Karpas-422 (cell line): Measurements from ENCODE around the gene SPTBN5. TPM values are rescaled to one million over a fixed set of nuclear protein-coding genes. Genes with fewer than 3 reads are reported as not detected.

Experiments
- DNase-seq: peaks from one replicate; pipeline ENCODE4 v3.0.0-alpha.2; 2015
- H2AFZ ChIP-seq: fragments of 200-600 bp; sonication (generic); 2 replicates; pipeline ENCODE4 v1.6.1; 2014; ENCODE audit warnings: antibody characterized with exemption, low read length, mixed read lengths
- H3K27ac ChIP-seq: fragments of 200-600 bp; sonication (generic); 2 replicates; pipeline ENCODE4 v1.5.1; 2014; ENCODE audit warnings: mild to moderate bottlenecking, low read length, moderate library complexity
- H3K27me3 ChIP-seq: fragments of 200-600 bp; sonication (generic); 2 replicates; pipeline ENCODE4 v1.6.1; 2014; ENCODE audit warnings: low read length, mixed read lengths
- H3K36me3 ChIP-seq: fragments of 200-600 bp; sonication (generic); 2 replicates; pipeline ENCODE4 v1.6.1; 2014; ENCODE audit warnings: low read length, mixed read lengths; ENCODE audit not compliant: insufficient read depth
- H3K4me1 ChIP-seq: fragments of 200-600 bp; sonication (generic); 2 replicates; pipeline ENCODE4 v1.6.1; 2014; ENCODE audit warnings: mild to moderate bottlenecking, low read length, mixed read lengths
- H3K4me2 ChIP-seq: fragments of 200-600 bp; sonication (generic); 2 replicates; pipeline ENCODE4 v1.6.1; 2014; ENCODE audit warnings: low read length, low read depth, mild to moderate bottlenecking; ENCODE audit not compliant: poor library complexity, severe bottlenecking
- H3K4me3 ChIP-seq: fragments of 200-600 bp; sonication (generic); 2 replicates; pipeline ENCODE4 v1.5.1; 2014; ENCODE audit warnings: mild to moderate bottlenecking, antibody characterized with exemption, low read length, mixed read lengths
- H3K79me2 ChIP-seq: fragments of 200-600 bp; sonication (generic); 2 replicates; pipeline ENCODE4 v1.6.1; 2014; ENCODE audit warnings: mild to moderate bottlenecking, low read length, mixed read lengths
- H3K9ac ChIP-seq: fragments of 200-600 bp; sonication (generic); 2 replicates; pipeline ENCODE4 v1.6.0; 2014; ENCODE audit warnings: low read length
- H3K9me2 ChIP-seq: fragments of 200-600 bp; sonication (generic), shearing (Covaris generic); replicated peaks from 2 replicates; pipeline ENCODE4 v1.6.0; 2014; ENCODE audit warnings: mild to moderate bottlenecking, low read length, moderate library complexity; ENCODE audit not compliant: insufficient read depth
- H3K9me3 ChIP-seq: fragments of 300-700, 200-600 bp; sonication (generic); 2 replicates; pipeline ENCODE4 v1.6.1; 2014; ENCODE audit warnings: low read length, mixed read lengths
- H4K20me1 ChIP-seq: fragments of 200-600 bp; sonication (generic); 2 replicates; pipeline ENCODE4 v1.6.1; 2014; ENCODE audit warnings: mild to moderate bottlenecking, antibody characterized with exemption, low read length, low read depth; ENCODE audit not compliant: insufficient read depth
- total RNA-seq: library from RNA; depleted of rRNA; stranded (reverse); fragments of >200 nt; shearing (Covaris generic); gene quantifications from 2 replicates; pipeline ENCODE4 v1.2.3, GENCODE V29; 2014; ENCODE audit warnings: low replicate concordance; rRNA removed

Gene SPTBN5
- 0.11 and 0.22 TPM in 2 replicates for total RNA-seq

GRCh38 chr15:41893422-41894250, at the start of gene SPTBN5:
TSS of gene SPTBN5 (minus strand) at chr15:41894053. CDS start at chr15:41893497, 556 bp downstream.
- no peak for DNase-seq
- H3K27me3 ChIP-seq = no peaks in the 10 kb centered on the region
- H3K4me1 ChIP-seq = peaks cover 4% of the 10 kb centered on the region; the same call in 1 of the 2 replicates
- H4K20me1 ChIP-seq = no peaks in the 10 kb centered on the region
- H3K79me2 ChIP-seq = no peaks in the 10 kb centered on the region
- H3K4me3 ChIP-seq = no peak within 1 kb of the TSS
- H3K27ac ChIP-seq = no peak within 1 kb of the TSS
- H3K36me3 ChIP-seq = no peaks in the 10 kb centered on the region
- H2AFZ ChIP-seq = no peak within 1 kb of the TSS
- no peak within 1 kb of the TSS for H3K9ac ChIP-seq
- H3K9me2 ChIP-seq = no peaks in the 10 kb centered on the region
- no peaks in the 10 kb centered on the region for H3K9me3 ChIP-seq
- no peak within 1 kb of the TSS for H3K4me2 ChIP-seq

DNA sequence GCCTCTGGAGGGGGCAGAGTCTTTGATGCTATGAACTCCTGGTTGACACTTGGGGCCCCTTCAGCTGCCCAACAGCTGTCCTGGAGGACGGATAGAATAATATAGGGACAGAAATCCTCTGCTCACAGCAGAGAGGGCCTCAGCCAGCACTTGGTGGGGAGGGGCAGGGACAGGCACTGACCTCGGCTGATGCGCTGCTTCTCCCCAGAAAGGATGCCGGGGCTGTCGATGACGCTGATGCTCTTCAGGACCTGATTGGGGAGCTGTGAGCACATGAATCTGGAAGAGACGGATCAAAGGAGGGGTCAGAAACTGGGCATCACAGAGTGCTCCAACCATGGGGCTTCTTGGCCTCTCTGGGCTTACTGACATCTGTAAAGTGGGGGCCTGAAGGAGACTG, 49.0 kb upstream of the SPTBN5 start:
- H3K79me2 ChIP-seq = peaks cover 22% of the 10 kb centered on the region; the same call in 1 of the 2 replicates
- H3K27me3 ChIP-seq = no peaks in the 10 kb centered on the region
- no peak overlapping the region for H3K4me2 ChIP-seq
- H3K36me3 ChIP-seq = peaks cover 3% of the 10 kb centered on the region; the same call in 1 of the 2 replicates
- no peak overlapping the region for H3K27ac ChIP-seq
- no peaks in the 10 kb centered on the region for H3K9me2 ChIP-seq
- no peak overlapping the region for H3K9ac ChIP-seq
- no peak for DNase-seq
- no peaks in the 10 kb centered on the region for H3K4me1 ChIP-seq
- H4K20me1 ChIP-seq = no peaks in the 10 kb centered on the region
- no peak overlapping the region for H2AFZ ChIP-seq
- H3K9me3 ChIP-seq = no peaks in the 10 kb centered on the region
- H3K4me3 ChIP-seq = no peak overlapping the region

DNA sequence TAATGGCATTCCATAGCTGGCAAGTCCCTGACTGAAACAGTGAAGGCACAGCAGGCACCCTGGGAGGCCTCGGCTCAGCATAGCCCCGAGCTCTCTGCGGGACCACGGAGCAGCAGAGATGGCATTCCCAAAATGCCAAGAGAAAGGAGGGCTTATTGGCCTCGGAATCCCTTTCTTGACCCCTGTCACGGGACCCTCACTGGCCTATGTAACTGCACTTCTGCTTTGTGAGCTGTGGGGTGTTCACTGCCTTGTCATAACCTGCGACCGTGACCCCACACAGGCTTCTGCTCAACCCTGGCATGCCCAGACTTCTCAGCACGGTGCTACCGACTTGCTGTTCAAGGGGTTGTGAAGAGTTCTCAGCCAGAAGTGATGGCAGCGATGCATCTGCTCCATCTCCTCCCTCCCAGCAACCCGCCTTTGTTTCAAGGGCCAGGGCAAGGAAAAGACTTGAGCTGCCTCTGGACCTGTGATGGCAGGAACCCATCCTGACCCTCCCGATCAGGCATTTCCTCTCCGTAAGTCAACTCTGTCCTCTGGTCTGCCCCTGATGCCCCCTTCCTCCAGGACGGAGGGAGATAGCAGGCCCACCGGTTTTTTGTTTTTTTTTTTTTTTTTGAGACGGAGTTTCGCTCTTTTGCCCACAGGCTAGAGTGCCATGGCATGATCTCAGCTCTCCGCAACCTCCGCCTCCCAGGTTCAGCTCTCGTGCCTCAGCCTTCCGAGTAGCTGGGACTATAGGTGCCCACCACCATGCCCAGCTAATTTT, 48.0 kb upstream of the SPTBN5 start:
- Histone ChIP-seq H3K36me3 (peaks cover 3% of the 10 kb centered on the region; the same call in 1 of the 2 replicates), H3K9me3 (no peaks in the 10 kb centered on the region), H3K27ac (no peak overlapping the region), H3K4me3 (no peak overlapping the region), H3K27me3 (no peaks in the 10 kb centered on the region), H3K79me2 (peaks cover 24% of the 10 kb centered on the region; the same call in 1 of the 2 replicates), H3K9me2 (no peaks in the 10 kb centered on the region), H2AFZ (no peak overlapping the region), H4K20me1 (no peaks in the 10 kb centered on the region), H3K4me2 (no peak overlapping the region), H3K4me1 (no peaks in the 10 kb centered on the region; the same call in 1 of the 2 replicates), H3K9ac (no peak overlapping the region)
- no peak for DNase-seq

- no peak overlapping the region for H3K4me3 ChIP-seq
- H3K9ac ChIP-seq = no peak overlapping the region
- no peak overlapping the region for H3K4me2 ChIP-seq
- H4K20me1 ChIP-seq = no peaks in the 10 kb centered on the region
- DNase-seq = no peak
- H3K27me3 ChIP-seq = no peaks in the 10 kb centered on the region
- no peak overlapping the region for H2AFZ ChIP-seq
- no peaks in the 10 kb centered on the region for H3K9me3 ChIP-seq
- no peak overlapping the region for H3K27ac ChIP-seq
- H3K9me2 ChIP-seq = no peaks in the 10 kb centered on the region
- H3K4me1 ChIP-seq = peaks cover 9% of the 10 kb centered on the region
- H3K79me2 ChIP-seq = peaks cover 24% of the 10 kb centered on the region; the same call in 1 of the 2 replicates
- peaks cover 3% of the 10 kb centered on the region; the same call in 1 of the 2 replicates for H3K36me3 ChIP-seq
Observed at GRCh38 chr15:41940441-41940857, 46.6 kb upstream of the SPTBN5 start.

- no peak overlapping the region for H3K4me3 ChIP-seq
- no peak overlapping the region for H3K9ac ChIP-seq
- H2AFZ ChIP-seq = no peak overlapping the region
- H3K4me1 ChIP-seq = peaks cover 13% of the 10 kb centered on the region
- H3K27me3 ChIP-seq = no peaks in the 10 kb centered on the region
- H3K9me2 ChIP-seq = no peaks in the 10 kb centered on the region
- H3K9me3 ChIP-seq = no peaks in the 10 kb centered on the region
- no peak for DNase-seq
- H3K36me3 ChIP-seq = peaks cover 3% of the 10 kb centered on the region; the same call in 1 of the 2 replicates
- H3K27ac ChIP-seq = no peak overlapping the region
- H3K4me2 ChIP-seq = no peak overlapping the region
- no peaks in the 10 kb centered on the region for H4K20me1 ChIP-seq
- peaks cover 27% of the 10 kb centered on the region; the same call in 1 of the 2 replicates for H3K79me2 ChIP-seq
Observed at GRCh38 chr15:41939986-41940385, 46.1 kb upstream of the SPTBN5 start.

- Histone ChIP-seq H3K27ac (peak overlapping the region; percentile 17; the same call in 1 of the 2 replicates), H3K27me3 (no peaks in the 10 kb centered on the region), H3K4me1 (peaks cover 21% of the 10 kb centered on the region), H2AFZ (no peak overlapping the region), H3K9ac (no peak overlapping the region; the same call in 1 of the 2 replicates), H3K79me2 (peaks cover 37% of the 10 kb centered on the region), H4K20me1 (no peaks in the 10 kb centered on the region), H3K9me3 (no peaks in the 10 kb centered on the region), H3K4me2 (no peak overlapping the region), H3K4me3 (no peak overlapping the region), H3K9me2 (no peaks in the 10 kb centered on the region), H3K36me3 (peaks cover 3% of the 10 kb centered on the region; the same call in 1 of the 2 replicates)
- no peak for DNase-seq
Observed at GRCh38 chr15:41937568-41937923, 43.7 kb upstream of the SPTBN5 start.

DNA sequence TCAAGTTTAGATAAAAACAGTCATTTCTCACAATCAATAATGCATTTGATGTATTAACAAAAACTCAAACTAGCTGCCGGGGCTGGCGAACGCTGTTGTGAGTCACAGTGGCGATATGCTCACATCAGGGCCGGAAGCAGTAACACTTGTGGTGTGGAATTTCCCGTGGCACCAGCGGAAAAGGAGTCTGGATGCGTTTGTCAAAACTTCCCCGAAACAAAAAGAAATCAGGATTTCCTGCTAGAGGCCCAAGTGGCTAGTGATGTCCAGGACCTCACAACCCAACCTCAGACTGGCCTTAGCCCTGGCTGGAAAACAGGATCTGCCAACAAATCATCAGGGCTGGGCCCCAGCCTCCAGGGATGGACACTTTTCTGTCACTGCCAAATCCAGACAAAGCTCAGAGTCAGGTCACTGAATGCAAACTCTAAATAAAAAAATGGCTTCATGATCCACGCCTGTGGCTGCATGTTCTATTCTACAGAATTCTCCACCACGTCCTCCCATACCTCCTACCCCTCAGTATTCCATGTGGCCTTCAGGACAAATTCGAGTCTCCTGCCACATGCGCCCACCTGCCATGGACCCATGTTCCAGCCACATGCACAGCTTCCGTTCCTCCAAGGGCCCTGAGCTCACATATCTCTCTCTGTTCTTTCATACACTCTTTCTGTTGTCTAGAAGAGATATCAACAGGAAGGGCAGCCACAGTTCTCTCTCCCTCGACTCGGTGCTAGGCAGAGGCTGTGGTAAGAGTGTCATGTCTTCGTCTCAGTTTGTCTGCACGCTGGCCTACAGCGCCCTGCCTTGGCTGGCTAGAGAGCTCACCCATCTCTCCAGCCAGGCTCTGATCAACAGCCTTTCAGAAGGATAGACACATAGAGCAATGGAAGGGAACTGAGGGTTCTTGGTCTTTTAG, 43.1 kb upstream of the SPTBN5 start:
- Histone ChIP-seq H3K4me1 (peaks cover 21% of the 10 kb centered on the region), H4K20me1 (no peaks in the 10 kb centered on the region), H3K36me3 (peaks cover 3% of the 10 kb centered on the region; the same call in 1 of the 2 replicates), H3K4me2 (no peak overlapping the region), H3K4me3 (no peak overlapping the region), H2AFZ (no peak overlapping the region), H3K9ac (no peak overlapping the region), H3K79me2 (peaks cover 37% of the 10 kb centered on the region), H3K9me2 (no peaks in the 10 kb centered on the region), H3K9me3 (no peaks in the 10 kb centered on the region), H3K27ac (0 out of 2 replicates have a peak overlapping the region, but pooled peaks have one; percentile 17), H3K27me3 (no peaks in the 10 kb centered on the region)
- no peak for DNase-seq
